ENCODE results near the gene IL22RA1. TPM values are rescaled to one million over a fixed set of nuclear protein-coding genes. Genes with fewer than 3 reads are reported as not detected.

Gene IL22RA1
- total RNA-seq, 2 experiments from 2014 or later = not detected

- Histone ChIP-seq H3K4me2 (ENCODE audit: low read length) (no peak overlapping the region), H2AFZ (ENCODE audit: low read length) (no peak overlapping the region), H3K9me3 (ENCODE audit: low read length) (no peaks in the 10 kb centered on the region), H3K4me3 (ENCODE audit: low read depth, low read length, poor library complexity, severe bottlenecking) (no peak overlapping the region), H3K4me1 (ENCODE audit: insufficient read depth, low read length, poor library complexity, severe bottlenecking) (no peaks in the 10 kb centered on the region), H3K79me2 (ENCODE audit: insufficient read depth, low read depth, low read length) (no peaks in the 10 kb centered on the region), H3K27ac (ENCODE audit: low read depth, low read length, poor library complexity, severe bottlenecking) (no peak overlapping the region), H3K9me2 (ENCODE audit: insufficient read depth, low read length) (no peaks in the 10 kb centered on the region), H3K36me3 (ENCODE audit: insufficient read depth, low read length) (no peaks in the 10 kb centered on the region), H4K20me1 (ENCODE audit: insufficient read depth, low read length) (no peaks in the 10 kb centered on the region)
- no peak for DNase-seq (ENCODE audit: low spot score)
- ChIA-PET CTCF (ENCODE audit: unreplicated experiment) (no interaction called here), POLR2A (interaction anchor here (0.6 kb wide), 1 partner anchor 61 kb away, joined by 3 read pairs; no protein-coding TSS in a partner anchor)
- no peak for TF ChIP-seq EZH2phosphoT487 (IDR thresholded peaks at IDR 0.05; ENCODE audit: borderline replicate concordance, low read depth, low read length)
- TF ChIP-seq, protein P1, sequence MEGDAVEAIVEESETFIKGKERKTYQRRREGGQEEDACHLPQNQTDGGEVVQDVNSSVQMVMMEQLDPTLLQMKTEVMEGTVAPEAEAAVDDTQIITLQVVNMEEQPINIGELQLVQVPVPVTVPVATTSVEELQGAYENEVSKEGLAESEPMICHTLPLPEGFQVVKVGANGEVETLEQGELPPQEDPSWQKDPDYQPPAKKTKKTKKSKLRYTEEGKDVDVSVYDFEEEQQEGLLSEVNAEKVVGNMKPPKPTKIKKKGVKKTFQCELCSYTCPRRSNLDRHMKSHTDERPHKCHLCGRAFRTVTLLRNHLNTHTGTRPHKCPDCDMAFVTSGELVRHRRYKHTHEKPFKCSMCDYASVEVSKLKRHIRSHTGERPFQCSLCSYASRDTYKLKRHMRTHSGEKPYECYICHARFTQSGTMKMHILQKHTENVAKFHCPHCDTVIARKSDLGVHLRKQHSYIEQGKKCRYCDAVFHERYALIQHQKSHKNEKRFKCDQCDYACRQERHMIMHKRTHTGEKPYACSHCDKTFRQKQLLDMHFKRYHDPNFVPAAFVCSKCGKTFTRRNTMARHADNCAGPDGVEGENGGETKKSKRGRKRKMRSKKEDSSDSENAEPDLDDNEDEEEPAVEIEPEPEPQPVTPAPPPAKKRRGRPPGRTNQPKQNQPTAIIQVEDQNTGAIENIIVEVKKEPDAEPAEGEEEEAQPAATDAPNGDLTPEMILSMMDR (conservative IDR thresholded peaks at IDR 0.05; ENCODE audit: low read length) = no peak
- BruUV-seq (replicated peaks) = no TSS peak
- intact Hi-C loops (cut with micrococcal nuclease; ENCODE audit: unreplicated experiment) = no loop called here
Observed at GRCh38 chr1:24080131-24080530, 62.8 kb downstream of the IL22RA1 start.

DNA sequence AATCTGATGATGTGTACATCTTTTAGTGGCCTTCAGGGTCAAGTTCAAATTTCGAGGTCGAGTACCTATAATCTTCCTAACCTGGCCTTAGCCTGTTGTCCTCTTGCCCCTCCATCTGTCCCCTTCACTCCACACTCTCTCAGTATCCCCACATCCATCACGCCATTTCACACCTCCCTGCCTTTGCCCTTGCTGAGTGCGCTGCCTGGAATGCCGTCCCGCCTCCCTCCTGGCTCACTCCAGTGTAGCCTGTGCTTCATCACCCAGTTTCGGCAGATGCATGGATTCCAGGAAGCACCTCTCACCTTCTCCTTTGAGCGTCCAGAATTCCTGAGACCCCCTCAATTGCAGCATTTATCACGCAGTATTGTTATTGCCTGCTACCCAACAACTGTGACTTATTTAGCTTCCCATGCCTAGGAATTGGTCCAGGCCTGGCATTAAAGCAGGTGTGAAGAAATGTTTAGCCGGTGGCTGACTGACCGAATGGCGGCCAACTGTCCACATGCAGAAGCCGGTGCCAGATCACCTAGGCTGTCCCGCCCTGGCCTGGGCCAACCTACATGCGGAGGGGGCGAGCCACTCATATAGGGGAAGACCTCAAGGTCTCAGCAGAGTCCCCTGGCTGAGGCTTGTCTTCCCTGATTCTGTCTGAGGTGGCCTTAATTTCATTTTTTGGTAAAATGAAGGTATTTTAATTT, 65.5 kb downstream of the IL22RA1 start:
- ChIA-PET CTCF (ENCODE audit: unreplicated experiment) (no interaction called here), POLR2A (no interaction called here)
- Histone ChIP-seq H3K36me3 (ENCODE audit: insufficient read depth, low read length) (no peaks in the 10 kb centered on the region), H3K79me2 (ENCODE audit: insufficient read depth, low read depth, low read length) (no peaks in the 10 kb centered on the region), H3K9me2 (ENCODE audit: insufficient read depth, low read length) (no peaks in the 10 kb centered on the region), H3K4me2 (ENCODE audit: low read length) (no peak overlapping the region), H3K4me3 (ENCODE audit: low read depth, low read length, poor library complexity, severe bottlenecking) (no peak overlapping the region), H3K4me1 (ENCODE audit: insufficient read depth, low read length, poor library complexity, severe bottlenecking) (no peaks in the 10 kb centered on the region), H3K9me3 (ENCODE audit: low read length) (no peaks in the 10 kb centered on the region), H3K27ac (ENCODE audit: low read depth, low read length, poor library complexity, severe bottlenecking) (no peak overlapping the region), H4K20me1 (ENCODE audit: insufficient read depth, low read length) (no peaks in the 10 kb centered on the region), H2AFZ (ENCODE audit: low read length) (no peak overlapping the region)
- intact Hi-C loops (cut with micrococcal nuclease; ENCODE audit: unreplicated experiment) = no loop called here
- BruUV-seq (replicated peaks) = no TSS peak
- DNase-seq (ENCODE audit: low spot score) = no peak
- no peak for TF ChIP-seq EZH2phosphoT487 (IDR thresholded peaks at IDR 0.05; ENCODE audit: borderline replicate concordance, low read depth, low read length)
- TF ChIP-seq, protein P1 (conservative IDR thresholded peaks at IDR 0.05; ENCODE audit: low read length) = no peak

DNA sequence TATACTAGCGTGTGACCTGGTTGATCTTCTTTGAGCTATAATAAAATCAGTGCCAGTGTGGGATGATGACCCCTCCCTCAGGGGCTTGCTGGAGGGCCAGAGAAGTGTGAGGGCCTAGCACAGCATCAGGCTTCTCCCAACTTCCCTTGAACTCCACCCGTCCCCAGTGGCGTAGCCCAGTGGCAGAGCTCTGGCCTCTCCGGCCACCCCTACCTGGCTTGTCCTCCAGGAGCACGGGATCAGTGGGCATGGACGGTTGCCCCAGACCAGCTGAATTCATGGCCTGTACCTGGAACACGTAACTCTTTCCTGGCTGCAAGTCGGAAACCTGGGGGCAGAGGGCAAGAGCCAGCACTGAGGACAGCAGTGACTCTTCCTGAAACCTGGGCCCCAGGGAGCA, 67.0 kb downstream of the IL22RA1 start:
- no peak for DNase-seq (ENCODE audit: low spot score)
- intact Hi-C loops (cut with micrococcal nuclease; ENCODE audit: unreplicated experiment) = no loop called here
- Histone ChIP-seq H3K9me2 (ENCODE audit: insufficient read depth, low read length) (no peaks in the 10 kb centered on the region), H3K4me3 (ENCODE audit: low read depth, low read length, poor library complexity, severe bottlenecking) (no peak overlapping the region), H2AFZ (ENCODE audit: low read length) (no peak overlapping the region), H3K4me1 (ENCODE audit: insufficient read depth, low read length, poor library complexity, severe bottlenecking) (no peaks in the 10 kb centered on the region), H3K36me3 (ENCODE audit: insufficient read depth, low read length) (no peaks in the 10 kb centered on the region), H4K20me1 (ENCODE audit: insufficient read depth, low read length) (no peaks in the 10 kb centered on the region), H3K4me2 (ENCODE audit: low read length) (no peak overlapping the region), H3K9me3 (ENCODE audit: low read length) (no peaks in the 10 kb centered on the region), H3K79me2 (ENCODE audit: insufficient read depth, low read depth, low read length) (no peaks in the 10 kb centered on the region), H3K27ac (ENCODE audit: low read depth, low read length, poor library complexity, severe bottlenecking) (no peak overlapping the region)
- CTCF ChIA-PET (ENCODE audit: unreplicated experiment) = no interaction called here
- POLR2A ChIA-PET = no interaction called here
- TF ChIP-seq, protein P1 (conservative IDR thresholded peaks at IDR 0.05; ENCODE audit: low read length) = no peak
- no peak for TF ChIP-seq EZH2phosphoT487 (IDR thresholded peaks at IDR 0.05; ENCODE audit: borderline replicate concordance, low read depth, low read length)
- BruUV-seq (replicated peaks) = no TSS peak
